Fibroblast of skin of back (primary cell): ENCODE measurements around the gene EPB41L4A.
A peak's percentile ranks its signal among the peaks of the same experiment; 100 is the strongest.

Experiments
- DNase-seq: peaks from one replicate; pipeline ENCODE4 v3.0.0-alpha.2; 2013

EPB41L4A gene

DNA sequence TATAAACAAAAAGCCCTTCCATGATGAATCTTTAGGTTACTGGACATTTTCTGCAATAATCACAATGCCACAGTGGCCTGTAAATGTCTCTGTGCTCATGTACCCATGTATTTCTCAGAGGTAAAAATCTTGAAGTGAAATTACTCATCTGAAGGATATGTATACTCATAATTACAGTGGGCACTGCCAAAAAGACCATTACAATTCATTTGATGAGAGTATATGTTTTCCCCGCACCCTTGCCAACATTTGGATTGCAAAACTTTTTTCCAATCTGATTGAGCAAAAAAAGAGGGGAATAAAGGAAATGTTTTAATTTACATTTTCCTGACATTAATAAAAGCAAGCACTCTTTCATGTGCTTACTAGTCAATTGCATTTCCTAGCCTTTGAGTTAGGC is 110.5 kb downstream of the EPB41L4A start:
- no peak for DNase-seq

- no peak for DNase-seq
These were observed 112.1 kb downstream of the EPB41L4A start for GRCh38 chr5:112306956-112307355.

- no peak for DNase-seq
These were observed 114.3 kb downstream of the EPB41L4A start for GRCh38 chr5:112304743-112305142.

GRCh38 chr5:112303685-112304084 is 115.4 kb downstream of the EPB41L4A start:
- no peak for DNase-seq

DNA sequence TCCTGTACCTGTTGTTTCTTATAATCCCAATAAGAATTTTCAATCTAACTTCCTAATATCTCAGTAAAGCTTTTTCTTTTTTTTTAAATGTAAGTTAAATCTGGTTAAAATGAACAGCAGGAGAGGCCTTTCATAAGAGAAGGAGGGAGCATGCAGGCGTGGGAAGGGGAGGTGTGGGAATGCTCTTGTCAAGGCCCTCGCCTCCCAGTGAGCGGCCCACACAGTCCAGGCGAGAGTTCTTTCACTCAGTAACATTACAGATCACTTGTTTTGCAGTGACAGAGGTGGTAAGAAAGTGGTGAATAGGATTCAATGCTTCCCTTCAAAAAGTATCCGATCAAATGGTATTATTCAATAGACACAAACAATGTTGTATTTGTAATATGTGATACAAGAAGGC is 125.0 kb downstream of the EPB41L4A start:
- DNase-seq: no peak

GRCh38 chr5:112293587-112293986 is 125.5 kb downstream of the EPB41L4A start:
- DNase-seq: no peak

GRCh38 chr5:112290691-112291090 is 128.4 kb downstream of the EPB41L4A start:
- DNase-seq: no peak

GRCh38 chr5:112289465-112289864 is 129.6 kb downstream of the EPB41L4A start:
- no peak for DNase-seq

DNA sequence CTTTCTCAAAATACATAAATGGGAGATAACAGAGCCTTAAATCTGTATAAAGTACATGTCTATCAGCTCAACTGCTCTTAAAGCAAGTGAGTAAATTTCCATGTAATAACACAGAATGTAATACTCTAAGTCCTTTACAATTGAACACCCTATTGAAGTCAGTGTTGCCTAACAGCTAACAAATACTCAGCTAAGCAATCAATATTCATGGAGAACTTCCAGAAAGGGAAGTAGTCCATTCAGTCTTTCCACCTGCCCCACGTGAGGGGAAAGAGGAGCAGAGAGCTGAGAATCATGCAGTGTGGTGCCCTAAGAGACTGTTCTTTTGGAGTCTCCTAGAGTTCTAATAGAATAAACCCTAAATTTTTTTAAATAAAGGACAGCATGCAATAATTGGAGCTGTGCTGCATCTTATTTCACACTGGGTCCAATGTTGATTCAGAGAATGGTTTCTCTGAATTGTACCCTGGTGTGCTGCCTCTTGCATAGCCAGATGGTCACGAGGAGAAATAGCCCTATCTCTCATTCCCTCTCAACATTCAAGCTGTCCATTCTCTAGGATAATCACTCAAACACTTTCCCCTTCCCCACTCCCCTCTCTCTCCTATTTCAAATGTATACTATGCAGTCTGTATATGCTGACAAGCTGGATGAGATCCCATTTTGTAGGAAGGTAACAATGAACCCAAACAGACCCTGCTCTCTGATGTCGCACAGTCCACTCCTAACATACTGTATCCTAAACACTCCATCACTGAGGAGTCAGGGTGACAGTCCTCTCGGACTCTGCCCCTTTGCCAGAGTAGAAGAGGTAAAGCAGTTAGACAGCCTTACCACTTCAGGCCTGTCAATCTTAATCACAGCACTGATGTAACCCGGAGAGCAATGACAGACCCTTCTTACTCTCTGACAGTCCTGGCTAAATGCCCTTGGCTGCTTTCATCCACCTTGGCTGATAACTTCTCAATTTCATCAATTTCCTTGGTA is 134.8 kb downstream of the EPB41L4A start:
- no peak for DNase-seq

DNA sequence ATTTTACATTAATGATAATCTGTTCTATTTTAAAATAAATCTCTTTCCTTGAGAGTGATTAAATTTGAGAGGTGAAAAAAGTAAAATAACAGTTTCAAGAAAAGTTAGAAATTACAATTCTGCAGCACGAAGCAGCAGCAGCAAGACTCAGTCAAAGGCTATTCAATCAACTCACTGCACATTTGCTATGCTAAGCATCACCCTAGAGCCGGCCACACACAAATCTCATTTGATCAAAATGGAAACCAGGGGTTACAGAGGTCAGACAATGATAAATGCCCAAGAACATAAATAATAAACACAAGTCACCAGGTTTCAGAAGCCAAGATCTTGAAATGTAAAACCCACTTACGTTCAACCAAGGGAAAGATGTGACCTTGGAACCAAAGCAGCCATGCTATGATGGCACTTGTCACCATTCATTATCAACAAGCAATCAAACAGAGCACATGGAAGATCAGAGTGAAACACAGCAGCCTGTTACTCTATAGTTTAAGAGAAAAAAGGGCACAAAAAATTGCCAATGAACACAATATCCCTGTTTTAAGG is 136.0 kb downstream of the EPB41L4A start:
- no peak for DNase-seq

- DNase-seq: peak; percentile 6
These were observed 140.0 kb downstream of the EPB41L4A start for GRCh38 chr5:112279082-112279481.

DNA sequence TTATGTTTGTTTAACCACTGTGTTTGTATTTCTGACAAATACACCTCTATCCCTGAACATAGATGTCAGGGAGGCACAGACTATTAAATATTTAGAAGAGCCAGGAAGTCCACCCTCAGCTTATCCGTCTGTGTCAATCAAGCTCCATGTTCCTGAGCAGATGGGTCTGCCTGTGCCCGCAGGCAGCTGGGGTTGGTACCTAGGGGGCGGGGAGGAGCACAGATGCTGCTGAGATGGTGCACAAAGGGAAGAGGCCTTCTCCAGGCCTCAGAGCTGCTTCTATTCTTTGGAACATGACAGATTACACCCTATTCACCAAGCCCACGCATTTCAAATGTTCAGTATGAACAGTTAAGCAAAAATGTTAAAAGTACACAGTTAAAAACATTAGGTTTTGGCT is 142.1 kb downstream of the EPB41L4A start:
- DNase-seq: no peak

DNA sequence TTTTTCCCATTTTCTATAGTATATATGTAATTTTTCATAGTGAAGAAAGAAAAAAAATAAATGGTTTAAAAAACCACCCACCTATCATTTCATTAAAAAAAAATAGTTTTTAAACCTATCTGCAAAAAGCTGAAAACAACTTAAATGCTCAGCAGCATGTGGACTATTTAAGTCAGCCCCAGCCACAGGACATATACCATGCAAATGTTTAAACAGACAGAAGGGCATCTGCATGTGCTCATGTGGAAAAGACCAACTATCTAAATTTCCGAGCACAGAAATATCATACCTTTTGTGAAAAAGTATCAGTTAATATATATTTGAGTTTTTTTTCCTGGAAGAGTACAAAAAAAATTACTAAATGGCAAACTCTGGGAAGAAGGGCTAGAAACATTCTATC is 143.4 kb downstream of the EPB41L4A start:
- no peak for DNase-seq

- peak; percentile 8 for DNase-seq
These were observed 148.5 kb downstream of the EPB41L4A start for GRCh38 chr5:112270299-112271293.

DNA sequence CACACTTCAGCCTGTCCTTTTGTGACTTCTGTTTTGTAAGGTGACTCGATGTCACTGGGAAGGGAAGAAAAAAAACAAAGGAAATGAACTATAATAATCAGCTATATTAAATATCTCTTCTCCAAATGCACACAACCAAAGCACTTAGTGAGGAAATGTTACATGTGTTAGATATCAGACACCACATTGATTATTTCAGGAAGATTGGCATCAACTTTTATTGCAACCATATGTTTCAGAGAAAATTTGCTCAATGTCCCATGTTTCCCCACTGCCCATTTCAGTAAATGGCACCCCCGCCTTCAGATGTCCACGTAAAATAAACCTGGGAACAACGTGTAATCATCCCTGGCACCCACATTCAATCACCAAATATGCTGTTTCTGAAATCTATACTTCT is 151.8 kb downstream of the EPB41L4A start:
- DNase-seq: no peak

DNA sequence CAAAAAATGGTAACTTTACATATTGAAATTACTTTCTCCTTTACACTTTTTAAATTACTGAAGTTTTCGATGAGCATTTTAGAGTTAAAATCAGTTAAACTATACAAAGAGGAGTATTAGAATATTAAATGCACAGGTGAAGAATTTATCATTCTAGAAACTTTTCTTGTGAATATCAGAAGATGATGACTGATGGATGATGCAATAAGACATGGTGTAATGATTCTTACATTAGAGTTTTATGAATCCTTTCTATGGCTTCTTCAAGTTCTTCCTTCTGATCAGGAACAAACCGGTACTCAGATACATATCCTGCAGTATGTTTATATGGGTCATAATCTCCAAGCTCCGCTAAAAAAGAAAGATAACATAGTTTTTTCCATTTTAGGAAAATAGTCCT is 154.4 kb downstream of the EPB41L4A start:
- DNase-seq: no peak

DNA sequence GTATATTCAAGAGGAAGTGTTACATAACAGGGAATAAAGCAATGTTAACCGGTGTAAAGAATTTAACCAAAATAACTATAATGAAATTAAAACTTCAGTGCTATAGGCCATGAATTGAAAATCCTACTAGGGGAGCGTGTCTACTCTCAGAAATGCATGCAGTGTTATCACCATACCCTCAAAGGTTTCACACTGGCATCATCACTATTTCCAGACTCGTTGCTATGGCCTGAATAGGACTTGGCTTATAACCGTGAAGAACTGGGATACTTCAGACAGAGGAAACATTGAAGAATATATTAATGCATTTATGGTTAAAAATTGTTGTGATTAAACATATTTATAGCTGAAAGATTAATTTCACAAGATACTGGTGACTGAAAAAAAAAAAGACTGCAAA is 154.9 kb downstream of the EPB41L4A start:
- DNase-seq: no peak

GRCh38 chr5:112263469-112263868 is 155.6 kb downstream of the EPB41L4A start:
- no peak for DNase-seq

DNA sequence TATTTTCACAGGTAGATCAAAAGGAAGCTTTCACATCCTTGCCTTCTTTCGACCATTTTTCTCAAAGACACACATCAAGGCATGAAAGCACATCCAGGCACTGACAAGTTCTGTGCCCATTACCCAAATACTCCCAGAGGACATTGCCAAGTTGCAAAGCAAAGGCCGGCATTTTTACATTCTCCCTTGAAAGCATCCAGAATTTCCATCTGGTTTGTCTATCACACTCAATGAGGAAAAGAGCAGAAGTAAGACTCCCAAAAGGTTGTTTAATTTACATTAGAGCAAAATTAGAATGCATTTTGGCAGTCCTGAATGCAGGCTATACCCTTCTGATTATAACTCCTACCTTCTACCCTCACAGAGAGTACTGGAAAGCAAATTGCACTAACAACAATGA is 160.5 kb downstream of the EPB41L4A start:
- no peak for DNase-seq

DNA sequence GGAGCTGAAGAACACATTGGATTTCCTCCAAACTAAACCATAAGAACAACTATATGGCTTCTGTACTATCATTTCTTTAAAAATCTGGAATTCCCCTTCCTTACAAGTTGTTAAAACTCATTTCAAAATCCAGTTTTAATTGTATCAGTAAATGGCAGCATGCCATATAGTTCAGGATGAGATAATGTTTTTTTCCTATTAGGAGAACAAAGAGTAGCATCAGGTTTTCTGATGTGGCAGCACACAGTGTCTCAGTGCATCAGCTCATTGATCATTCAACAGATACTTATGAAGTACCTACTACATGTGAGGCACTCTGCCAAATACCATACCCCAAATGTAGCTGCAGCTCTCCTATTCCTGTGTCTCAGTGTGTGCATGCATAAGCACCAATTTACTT is 161.1 kb downstream of the EPB41L4A start:
- DNase-seq: no peak

DNA sequence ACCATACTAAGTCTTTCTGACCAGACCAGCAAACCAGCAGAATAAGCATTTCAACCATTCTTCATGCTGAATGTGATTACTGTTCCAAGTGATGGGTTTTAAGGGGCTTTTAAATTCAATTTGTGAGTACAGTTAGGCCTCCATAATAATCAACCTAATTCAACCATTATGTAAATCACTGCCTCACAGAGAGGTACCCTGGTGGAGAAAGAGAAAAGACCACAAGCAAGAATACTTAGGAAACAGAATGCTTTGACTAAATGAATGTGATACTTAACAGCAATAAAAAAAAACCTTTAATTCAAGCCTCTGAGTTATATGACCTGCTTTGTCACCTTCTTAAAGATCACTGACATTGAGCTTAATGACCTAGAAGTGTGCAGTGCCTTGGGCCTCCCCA is 162.1 kb downstream of the EPB41L4A start:
- DNase-seq: no peak

DNA sequence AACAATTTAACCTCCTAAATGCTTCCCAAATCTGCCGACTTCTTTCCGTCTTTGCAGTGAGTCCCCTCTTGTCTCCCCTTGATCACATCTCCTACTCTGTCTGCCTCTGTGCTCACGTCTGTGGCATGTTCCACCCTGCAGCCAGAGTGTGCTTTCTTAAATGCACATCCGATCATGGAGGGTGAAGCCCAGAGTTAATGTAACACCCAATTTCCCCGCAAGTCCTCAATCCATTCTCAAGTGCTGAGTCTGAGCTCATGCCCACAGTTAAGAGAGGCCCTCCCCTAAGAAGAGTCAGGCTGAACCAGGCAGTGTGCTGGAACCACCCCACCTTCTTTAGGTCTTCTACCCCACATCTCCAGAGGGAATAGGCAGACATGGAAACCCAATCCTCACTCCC is 164.8 kb downstream of the EPB41L4A start:
- DNase-seq: no peak
